Activated naive CD4-positive, alpha-beta T cell treated with Interleukin-2 at 50 U/mL for 16 hours (primary cell): ENCODE measurements around the gene ALDH3A2.
A peak's percentile ranks its signal among the peaks of the same experiment; 100 is the strongest.

Source experiments
- DNase-seq: peaks from one replicate; pipeline ENCODE4 v3.0.0-alpha.2; 2020

The ALDH3A2 gene

DNA sequence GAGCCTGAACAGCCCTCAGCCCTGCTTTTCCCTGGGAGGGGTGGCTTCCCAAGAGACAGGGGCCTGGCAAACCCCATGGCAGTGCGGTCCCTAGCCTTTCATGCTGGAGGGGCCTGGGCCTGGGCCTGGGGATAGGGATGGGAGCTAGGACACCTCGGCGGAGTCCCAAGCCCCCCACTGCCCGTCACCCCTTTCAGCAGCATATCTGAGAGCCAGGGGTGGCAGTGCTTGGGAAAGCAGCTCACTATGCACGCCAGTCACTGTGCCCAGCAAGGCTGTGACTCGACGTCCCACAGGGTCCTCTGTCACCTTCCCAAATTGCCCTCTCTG is 68.4 kb downstream of the ALDH3A2 start:
- no peak for DNase-seq

DNA sequence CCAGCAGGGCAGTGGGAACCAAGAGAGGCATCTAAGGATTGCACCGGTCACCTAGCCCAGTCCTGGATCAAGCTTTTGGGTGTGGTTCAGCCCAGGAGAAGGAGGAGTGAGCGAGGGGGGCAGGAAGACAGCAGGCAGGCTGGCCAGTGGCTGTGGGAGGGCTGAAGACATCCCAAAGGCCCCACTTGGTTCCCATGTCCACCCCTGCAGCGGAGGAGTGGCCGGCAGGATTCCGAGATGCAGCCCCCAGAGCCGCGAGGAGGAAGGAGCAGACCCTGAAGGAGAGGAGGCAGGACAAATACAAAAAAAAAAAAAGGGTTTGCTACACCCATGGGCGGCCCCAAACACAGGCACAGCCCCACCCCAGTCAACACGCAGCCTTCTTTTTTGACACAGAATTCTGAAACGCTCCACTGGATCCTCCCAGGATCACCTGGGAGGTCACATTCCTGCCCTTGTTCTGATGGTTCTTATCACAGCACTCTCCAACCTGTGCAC is 68.9 kb downstream of the ALDH3A2 start:
- no peak for DNase-seq

DNA sequence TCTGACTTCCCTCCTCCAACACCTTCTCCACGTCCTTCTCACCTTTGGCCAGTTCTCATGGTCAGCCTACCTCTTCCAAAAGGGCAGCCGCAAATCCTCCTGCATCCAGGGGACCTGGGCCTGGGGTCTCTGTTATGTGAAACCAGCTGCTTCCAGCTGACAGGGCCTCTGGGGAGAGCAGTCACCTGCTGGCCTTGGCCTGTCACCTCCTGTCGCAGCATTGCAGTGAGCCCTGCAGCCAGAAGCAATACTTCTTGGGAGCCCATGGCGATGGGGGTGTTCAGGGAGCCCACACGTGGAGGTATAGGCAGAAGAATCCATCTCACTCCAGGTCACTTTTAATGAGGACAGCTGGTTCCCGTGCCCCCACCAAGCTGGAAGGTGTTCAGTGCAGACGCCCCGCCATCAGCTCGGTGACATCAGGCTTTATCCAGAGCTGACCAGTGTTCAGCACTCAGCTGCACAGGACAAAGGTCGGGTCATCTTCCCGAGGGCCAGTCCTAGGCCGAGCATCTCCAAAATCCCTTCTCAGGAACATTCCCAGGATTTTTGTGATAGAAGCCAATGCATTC is 69.6 kb downstream of the ALDH3A2 start:
- DNase-seq: no peak

DNA sequence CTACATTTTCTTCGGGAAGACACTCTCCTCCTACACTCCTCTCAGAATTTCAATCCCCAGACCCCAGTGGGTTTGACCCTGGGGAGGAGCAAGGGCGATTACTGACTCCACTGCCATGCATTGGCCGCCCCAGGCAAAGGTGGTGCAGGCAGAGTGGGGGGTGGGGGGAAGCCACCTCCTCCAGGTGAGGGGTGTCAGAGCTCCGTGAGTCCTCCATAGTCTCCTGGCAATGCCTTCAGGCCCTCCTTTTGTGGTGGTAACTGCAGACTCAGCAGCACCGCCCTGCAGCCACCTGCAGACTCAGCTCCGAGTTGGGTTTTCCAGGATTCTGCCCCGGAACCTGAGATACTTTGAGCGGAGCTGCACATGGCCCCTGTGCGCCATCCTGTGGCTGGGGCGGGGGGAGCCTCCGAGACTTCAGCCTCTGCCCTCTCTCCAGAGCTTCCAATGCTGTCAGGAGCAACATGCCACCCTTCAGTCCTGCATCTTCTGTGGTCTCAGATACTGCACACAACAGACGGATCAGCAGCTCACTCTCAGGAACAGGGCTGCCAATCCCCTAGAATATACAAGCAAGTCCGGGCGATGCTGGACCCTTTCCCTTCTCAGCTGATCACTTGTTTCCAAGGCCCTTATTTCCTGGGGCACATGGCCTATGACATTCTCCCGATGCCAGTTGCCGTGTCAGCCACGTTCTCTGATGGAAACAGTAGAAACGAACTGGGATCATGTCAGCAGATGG is 70.2 kb downstream of the ALDH3A2 start:
- DNase-seq: no peak

DNA sequence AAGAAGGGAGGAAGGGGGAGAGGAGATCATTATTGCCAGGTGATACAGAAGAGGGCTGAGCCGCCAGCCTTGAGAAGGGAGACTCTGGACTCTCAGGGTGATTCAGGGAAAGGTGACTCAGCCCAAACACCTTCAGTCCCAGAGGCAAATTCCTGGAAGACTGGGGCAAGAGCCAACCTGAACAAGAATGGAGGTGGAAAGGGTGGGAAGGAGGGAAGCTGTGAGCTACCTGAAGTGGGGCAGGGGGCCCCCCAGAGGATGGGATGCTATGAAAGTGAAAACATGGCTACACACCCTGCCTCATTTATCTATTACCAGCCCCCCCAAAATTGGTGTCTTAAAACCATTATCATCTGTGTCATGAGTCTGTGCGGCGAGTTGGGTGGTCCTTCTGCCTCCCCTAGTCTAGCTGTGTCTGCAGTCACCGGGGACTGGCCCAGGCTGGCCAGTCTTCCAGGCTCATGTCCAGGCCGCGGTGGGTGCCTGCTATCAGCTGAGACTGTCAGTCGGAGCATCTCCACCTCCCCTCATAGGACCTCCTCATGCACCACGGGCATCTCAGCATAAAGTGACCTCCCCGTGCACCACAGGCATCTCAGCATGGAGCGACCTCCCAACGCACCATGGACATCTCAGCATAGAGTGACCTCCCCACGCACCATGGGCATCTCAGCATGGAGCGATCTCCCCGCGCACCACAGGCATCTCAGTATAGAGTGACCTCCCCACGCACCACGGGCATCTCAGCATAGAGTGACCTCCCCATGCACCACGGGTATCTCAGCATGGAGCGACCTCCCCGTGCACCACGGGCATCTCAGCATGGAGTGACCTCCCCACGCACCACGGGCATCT is 71.0 kb downstream of the ALDH3A2 start:
- no peak for DNase-seq

DNA sequence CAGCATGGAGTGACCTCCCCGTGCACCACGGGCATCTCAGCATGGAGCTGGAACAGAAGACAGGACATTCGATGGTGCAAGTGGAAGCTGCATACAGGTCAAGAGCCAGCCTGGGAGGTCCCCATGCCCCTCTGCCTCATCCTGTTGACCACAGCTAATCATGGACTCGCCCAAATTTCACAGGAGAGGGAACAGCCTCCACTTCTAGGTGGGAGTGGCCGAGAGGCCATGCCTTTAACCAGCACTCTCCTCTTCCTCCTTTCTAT is 71.6 kb downstream of the ALDH3A2 start:
- DNase-seq: no peak

DNA sequence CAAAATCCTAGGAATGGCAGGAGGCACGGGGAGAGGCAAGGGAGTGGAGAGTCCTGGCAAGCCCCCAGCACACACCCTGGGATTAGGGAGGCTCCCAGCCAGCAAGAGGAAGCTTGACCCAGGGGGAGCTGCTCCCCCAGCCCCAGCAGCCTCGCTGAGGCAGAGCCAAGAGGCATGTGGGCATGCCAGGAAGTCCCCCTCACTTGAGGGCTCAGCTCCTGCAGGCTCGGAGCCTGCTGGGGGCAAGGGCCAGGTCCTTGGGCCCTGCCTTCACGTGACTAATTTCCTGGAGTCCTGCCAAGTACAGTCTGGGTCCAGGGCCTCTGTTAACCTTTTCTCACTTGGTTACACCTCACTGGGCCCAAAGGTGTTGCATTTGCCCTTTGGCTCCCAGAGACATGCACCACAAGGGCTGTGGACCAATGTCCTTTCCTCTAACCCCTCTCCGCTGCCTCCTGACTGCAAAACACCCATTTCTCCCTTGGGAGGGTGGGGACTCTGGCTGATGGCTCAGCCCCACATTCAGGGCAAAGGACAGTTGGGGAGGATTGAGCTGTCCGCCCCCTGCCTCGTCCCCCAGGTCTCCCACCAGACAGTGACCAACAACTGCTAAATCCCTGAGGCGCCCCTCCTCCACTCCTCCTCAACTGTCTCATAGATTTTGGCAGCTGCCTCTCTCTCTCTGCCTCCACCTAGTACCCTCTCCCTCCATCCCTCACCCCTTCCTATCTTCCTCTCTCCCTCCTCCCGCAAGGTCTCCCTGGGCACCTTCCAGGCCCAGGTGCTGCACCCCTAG is 72.3 kb downstream of the ALDH3A2 start:
- DNase-seq: no peak

DNA sequence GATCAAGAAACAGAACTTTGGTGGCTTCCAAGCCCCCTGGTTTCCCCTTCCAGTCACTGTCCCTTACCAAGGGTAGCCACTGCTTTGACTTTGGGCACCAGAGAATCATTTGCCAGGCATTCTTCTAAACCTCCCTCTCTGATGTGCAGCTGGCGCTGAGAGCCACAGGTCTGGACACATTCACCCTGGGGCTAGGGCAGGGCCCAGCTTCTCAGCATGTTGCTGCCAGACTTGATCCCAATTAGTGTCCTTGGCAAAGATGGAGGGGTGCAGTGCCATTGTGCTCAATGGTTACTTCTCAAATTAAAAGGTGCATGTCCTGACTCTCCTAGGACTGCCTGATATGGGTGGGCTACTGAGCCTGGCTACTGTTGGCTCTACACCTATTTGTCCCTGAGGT is 75.4 kb downstream of the ALDH3A2 start:
- DNase-seq: no peak

DNA sequence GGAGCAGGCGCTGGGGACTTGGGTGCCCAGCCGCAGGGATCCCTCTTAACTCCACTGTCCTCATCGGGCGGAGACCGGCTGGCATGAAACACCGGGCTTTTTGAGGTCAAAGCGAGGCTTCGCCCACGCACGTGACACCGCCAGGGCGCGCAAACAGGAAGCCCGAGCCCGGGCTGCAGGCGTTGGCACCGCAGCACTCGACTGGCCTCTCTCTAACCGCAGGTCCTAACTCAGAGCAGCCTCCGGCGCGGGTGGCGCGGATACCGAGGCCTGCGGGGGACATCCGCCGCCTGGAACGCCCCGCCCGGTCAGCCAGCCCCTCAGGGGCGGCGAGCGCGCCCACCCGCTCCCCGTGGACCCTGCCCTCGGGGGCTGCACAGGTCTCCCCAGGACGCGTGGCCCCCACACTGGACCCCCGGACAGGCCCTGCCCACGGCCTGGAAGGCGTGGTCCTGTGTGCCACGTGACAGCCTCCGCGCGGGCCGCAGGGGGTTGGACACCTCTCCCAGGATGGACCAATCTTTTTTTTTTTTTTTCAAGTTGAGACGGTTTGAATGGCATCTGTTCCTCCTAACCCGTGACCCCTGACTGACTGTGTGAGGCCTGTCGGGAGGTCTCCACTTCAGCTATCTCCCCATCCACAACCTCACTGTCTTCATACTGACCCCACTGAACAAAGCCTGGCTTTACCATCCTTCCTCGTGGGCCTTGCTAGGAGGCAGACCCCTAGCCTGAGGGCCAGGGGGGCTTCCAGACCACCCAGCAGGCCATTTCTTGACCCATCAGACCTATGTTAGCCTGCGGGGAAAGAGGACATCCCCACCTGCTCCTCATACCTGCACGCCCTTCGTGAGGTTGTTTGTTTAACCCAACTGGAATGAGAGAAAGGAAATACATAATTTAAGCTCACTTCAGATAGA is 76.2 kb downstream of the ALDH3A2 start:
- peak; percentile 56 for DNase-seq

DNA sequence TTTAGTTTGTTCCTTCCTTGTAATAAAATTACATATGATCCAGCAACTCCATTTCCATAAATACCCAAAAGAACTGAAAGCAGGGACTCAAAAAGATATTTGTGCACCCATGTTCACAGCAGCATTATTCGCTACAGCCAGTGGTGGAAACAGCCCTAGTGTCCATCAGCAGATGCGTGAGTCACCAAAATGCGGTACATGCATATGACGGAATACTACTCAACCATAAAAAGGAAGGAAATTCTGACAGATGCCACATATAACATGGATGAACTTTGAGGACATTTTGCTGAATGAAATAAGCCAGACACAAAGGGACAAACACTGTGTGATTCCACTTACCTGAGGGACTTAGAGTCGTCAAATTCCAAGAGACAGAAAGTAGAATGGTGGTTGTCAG is 76.9 kb downstream of the ALDH3A2 start:
- no peak for DNase-seq

DNA sequence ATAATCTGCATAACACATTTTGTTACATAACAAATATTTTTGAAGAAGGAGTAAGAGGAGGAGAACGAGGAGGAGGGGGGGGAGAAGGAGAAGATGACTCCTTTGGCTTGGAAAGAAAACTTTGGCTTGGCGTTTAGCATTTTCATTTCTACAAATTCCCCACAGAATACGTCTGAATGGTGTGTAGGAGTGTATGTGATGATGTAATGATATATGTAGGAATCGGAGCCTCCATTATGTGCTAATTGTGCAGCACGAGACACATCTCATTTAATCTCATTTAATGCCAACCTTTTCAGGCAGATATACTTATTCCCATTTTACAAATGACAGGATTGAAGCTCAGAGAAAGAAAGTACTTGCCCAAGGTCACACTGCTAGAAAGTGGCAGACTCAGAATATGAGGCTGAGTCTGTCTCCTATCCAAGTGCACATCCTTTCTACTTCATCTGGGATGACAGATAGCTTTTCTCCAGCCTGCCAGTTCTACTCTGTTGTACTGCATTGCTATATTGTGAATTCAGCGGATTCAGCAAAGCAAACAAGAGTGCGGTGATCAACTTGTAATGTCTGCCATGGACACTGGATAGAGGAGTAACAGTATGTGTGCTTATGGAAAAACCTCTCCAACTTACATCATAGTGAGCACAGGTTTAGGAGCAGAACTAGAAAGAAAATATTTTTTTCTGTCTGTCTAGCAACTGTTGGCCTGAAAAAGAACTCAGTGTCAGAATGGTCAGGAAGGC is 78.3 kb downstream of the ALDH3A2 start:
- no peak for DNase-seq
